Measurements from ENCODE around the gene DDX39A.
"Not testable (repeated sequence)": the region's sequence is repeated elsewhere in the genome, so short reads cannot be mapped to it uniquely, and the experiment has no call there.

The DDX39A gene

GRCh38 chr19:14419106-14419813 is at the start of gene DDX39A:
Gene DDX39A (minus strand): TSS chr19:14419341. CDS start chr19:14413220, 6,121 bp downstream.
- peak; percentile 97 for FAIRE-seq

GRCh38 chr19:14467816-14468215 is 48.7 kb upstream of the DDX39A start:
- FAIRE-seq, result no peak

- no peak for FAIRE-seq
These were observed 48.2 kb upstream of the DDX39A start for GRCh38 chr19:14467391-14467790.

- FAIRE-seq, result no peak
These were observed 44.6 kb upstream of the DDX39A start for GRCh38 chr19:14463747-14464146.

- FAIRE-seq, result not testable (repeated sequence)
These were observed 43.3 kb upstream of the DDX39A start for GRCh38 chr19:14462401-14462800.

- no peak for FAIRE-seq
These were observed 41.8 kb upstream of the DDX39A start for GRCh38 chr19:14460935-14461334.

GRCh38 chr19:14459703-14460102 is 40.6 kb upstream of the DDX39A start:
- no peak for FAIRE-seq

GRCh38 chr19:14452303-14452702 is 33.2 kb upstream of the DDX39A start:
- not testable (repeated sequence) for FAIRE-seq

GRCh38 chr19:14450876-14451275 is 31.7 kb upstream of the DDX39A start:
- FAIRE-seq, result no peak

GRCh38 chr19:14450168-14450874 is 31.2 kb upstream of the DDX39A start:
- no peak for FAIRE-seq

- FAIRE-seq, result no peak
These were observed 30.2 kb upstream of the DDX39A start for GRCh38 chr19:14449321-14449720.

- no peak for FAIRE-seq
These were observed 27.3 kb upstream of the DDX39A start for GRCh38 chr19:14446336-14447036.

GRCh38 chr19:14443632-14444216 is 24.6 kb upstream of the DDX39A start:
- FAIRE-seq, result no peak

- no peak for FAIRE-seq
These were observed 23.9 kb upstream of the DDX39A start for GRCh38 chr19:14442891-14443631.

- FAIRE-seq, result no peak
These were observed 22.1 kb upstream of the DDX39A start for GRCh38 chr19:14441041-14441938.

GRCh38 chr19:14440049-14440448 is 20.9 kb upstream of the DDX39A start:
- no peak for FAIRE-seq

- FAIRE-seq, result no peak
These were observed 19.9 kb upstream of the DDX39A start for GRCh38 chr19:14439014-14439413.

GRCh38 chr19:14437578-14438140 is 18.5 kb upstream of the DDX39A start:
- no peak for FAIRE-seq

- no peak for FAIRE-seq
These were observed 16.3 kb upstream of the DDX39A start for GRCh38 chr19:14435320-14436050.

GRCh38 chr19:14434543-14435319 is 15.6 kb upstream of the DDX39A start:
- no peak for FAIRE-seq
